ENCODE data around the gene UBE2O.

GRCh38 chr17:76474894-76475293 lies 21.9 kb upstream of the UBE2O start:
- TF ChIP-seq CTCF (IDR thresholded peaks at IDR 0.05; ENCODE audit: low read depth, low read length, missing input control) (no peak), ATF3 (IDR thresholded peaks at IDR 0.05) (no peak), RAD21 (IDR thresholded peaks at IDR 0.05) (no peak), FOXA2 (IDR thresholded peaks at IDR 0.05) (no peak), GABPA (IDR thresholded peaks at IDR 0.05 in 1 of 2, conservative IDR thresholded peaks at IDR 0.05 in 1 of 2) (no peak), JUND (IDR thresholded peaks at IDR 0.05) (no peak), TAF1 (conservative IDR thresholded peaks at IDR 0.05) (no peak), NR2F2 (IDR thresholded peaks at IDR 0.05) (no peak), YY1 (IDR thresholded peaks at IDR 0.05) (no peak), MAX (IDR thresholded peaks at IDR 0.05) (no peak), SP1 (IDR thresholded peaks at IDR 0.05) (no peak), HNF4A (conservative IDR thresholded peaks at IDR 0.05) (no peak)

Measured in liver (tissue), 3 donors.